Measurements from ENCODE around the gene MYO18A.
"Not testable (repeated sequence)": the region's sequence is repeated elsewhere in the genome, so short reads cannot be mapped to it uniquely, and the experiment has no call there.

Gene MYO18A

GRCh38 chr17:29180034-29180787 lies at the start of gene MYO18A:
Gene MYO18A (minus strand): TSS chr17:29180398. CDS start chr17:29166940, 13,458 bp downstream.
- FAIRE-seq: no peak

GRCh38 chr17:29225396-29225795 lies 45.2 kb upstream of the MYO18A start:
- no peak for FAIRE-seq

- not testable (repeated sequence) for FAIRE-seq
These were observed 41.1 kb upstream of the MYO18A start for GRCh38 chr17:29221338-29221737.

- no peak for FAIRE-seq
These were observed 39.3 kb upstream of the MYO18A start for GRCh38 chr17:29219378-29220047.

GRCh38 chr17:29216856-29217255 lies 36.7 kb upstream of the MYO18A start:
- no peak for FAIRE-seq

GRCh38 chr17:29216181-29216580 lies 36.0 kb upstream of the MYO18A start:
- FAIRE-seq: no peak

- FAIRE-seq: no peak
These were observed 35.5 kb upstream of the MYO18A start for GRCh38 chr17:29215717-29216116.

GRCh38 chr17:29215174-29215573 lies 35.0 kb upstream of the MYO18A start:
- FAIRE-seq: no peak

- FAIRE-seq: no peak
These were observed 34.3 kb upstream of the MYO18A start for GRCh38 chr17:29214215-29215146.

GRCh38 chr17:29212681-29213121 lies 32.5 kb upstream of the MYO18A start:
- no peak for FAIRE-seq

- FAIRE-seq: no peak
These were observed 32.0 kb upstream of the MYO18A start for GRCh38 chr17:29212094-29212631.

- no peak for FAIRE-seq
These were observed 30.7 kb upstream of the MYO18A start for GRCh38 chr17:29210879-29211278.

GRCh38 chr17:29209073-29209472 lies 28.9 kb upstream of the MYO18A start:
- no peak for FAIRE-seq

- no peak for FAIRE-seq
These were observed 27.8 kb upstream of the MYO18A start for GRCh38 chr17:29207975-29208374.

GRCh38 chr17:29205047-29205446 lies 24.8 kb upstream of the MYO18A start:
- FAIRE-seq: no peak

- FAIRE-seq: not testable (repeated sequence)
These were observed 24.0 kb upstream of the MYO18A start for GRCh38 chr17:29204068-29204804.

- FAIRE-seq: no peak
These were observed 17.5 kb upstream of the MYO18A start for GRCh38 chr17:29197516-29198272.

- no peak for FAIRE-seq
These were observed 16.7 kb upstream of the MYO18A start for GRCh38 chr17:29196769-29197515.

GRCh38 chr17:29195465-29196081 lies 15.4 kb upstream of the MYO18A start:
- FAIRE-seq: no peak

- FAIRE-seq: no peak
These were observed 14.5 kb upstream of the MYO18A start for GRCh38 chr17:29194669-29195068.
